Raji (cell line): ENCODE measurements around the gene COL9A3.

Experiments
- POLR2A ChIP-seq: IDR thresholded peaks from 2 replicates; pipeline ENCODE4 v1.6.1; 2011; ENCODE audit warnings: low read depth, low read length, control low read depth; ENCODE audit not compliant: insufficient read depth

The COL9A3 gene

GRCh38 chr20:62800314-62801259, 16.3 kb upstream of the COL9A3 start:
- no peak; the same call in 1 of the 2 replicates for TF ChIP-seq POLR2A

GRCh38 chr20:62801284-62802010, 15.4 kb upstream of the COL9A3 start:
- TF ChIP-seq POLR2A, result no peak

GRCh38 chr20:62802026-62802712, 14.7 kb upstream of the COL9A3 start:
- no peak for TF ChIP-seq POLR2A

GRCh38 chr20:62804021-62804626, 12.7 kb upstream of the COL9A3 start:
- TF ChIP-seq POLR2A, result no peak

- peak; percentile 88 for TF ChIP-seq POLR2A
These were observed 12.2 kb upstream of the COL9A3 start, which contains the start of gene OGFR for GRCh38 chr20:62804627-62805154. Gene OGFR, plus strand, starts transcription at chr20:62804835. Its CDS starts 25 bp downstream, at chr20:62804860.

- TF ChIP-seq POLR2A, result no peak
These were observed 11.6 kb upstream of the COL9A3 start for GRCh38 chr20:62805155-62805710.

- no peak for TF ChIP-seq POLR2A
These were observed 11.0 kb upstream of the COL9A3 start for GRCh38 chr20:62805711-62806382.

GRCh38 chr20:62806383-62807050, 10.3 kb upstream of the COL9A3 start:
- no peak for TF ChIP-seq POLR2A

- no peak for TF ChIP-seq POLR2A
These were observed 9.2 kb upstream of the COL9A3 start for GRCh38 chr20:62807444-62808210.

- TF ChIP-seq POLR2A, result no peak
These were observed 8.5 kb upstream of the COL9A3 start for GRCh38 chr20:62808211-62808865.

- TF ChIP-seq POLR2A, result no peak
These were observed 7.1 kb upstream of the COL9A3 start for GRCh38 chr20:62809530-62810428.
